ENCODE data around the gene SLC17A9.

Gene SLC17A9

GRCh38 chr20:62996596-62996982 lies 44.1 kb downstream of the SLC17A9 start:
- TF ChIP-seq CTCF (conservative IDR thresholded peaks at IDR 0.05), result no peak
- no peak for TF ChIP-seq ZFX (IDR thresholded peaks at IDR 0.05)
- no peak overlapping the region for H3K27ac ChIP-seq

- no peak overlapping the region for H3K27ac ChIP-seq
- TF ChIP-seq CTCF (conservative IDR thresholded peaks at IDR 0.05), result no peak
- no peak for TF ChIP-seq ZFX (IDR thresholded peaks at IDR 0.05)
These were observed 45.0 kb downstream of the SLC17A9 start for GRCh38 chr20:62997417-62998035.

- no peak for TF ChIP-seq ZFX (IDR thresholded peaks at IDR 0.05)
- TF ChIP-seq CTCF (conservative IDR thresholded peaks at IDR 0.05), result no peak
- H3K27ac ChIP-seq, result no peak overlapping the region
These were observed 45.9 kb downstream of the SLC17A9 start for GRCh38 chr20:62998449-62998848.

- H3K27ac ChIP-seq, result no peak overlapping the region
These were observed 47.1 kb downstream of the SLC17A9 start for GRCh38 chr20:62999580-62999979.

GRCh38 chr20:63000036-63000435 lies 47.5 kb downstream of the SLC17A9 start:
- TF ChIP-seq CTCF (conservative IDR thresholded peaks at IDR 0.05) (no peak), ZFX (IDR thresholded peaks at IDR 0.05) (no peak)
- H3K27ac ChIP-seq, result no peak overlapping the region

More at GRCh38 chr20:62999580-62999979, 47.1 kb downstream of the SLC17A9 start:
- TF ChIP-seq ZFX (IDR thresholded peaks at IDR 0.05) (no peak), CTCF (conservative IDR thresholded peaks at IDR 0.05) (no peak)

GRCh38 chr20:63000958-63001357 lies 48.4 kb downstream of the SLC17A9 start:
- TF ChIP-seq ZFX (IDR thresholded peaks at IDR 0.05) (no peak), CTCF (conservative IDR thresholded peaks at IDR 0.05) (no peak)
- H3K27ac ChIP-seq, result no peak overlapping the region

GRCh38 chr20:63002511-63002910 lies 50.0 kb downstream of the SLC17A9 start:
- TF ChIP-seq ZFX (IDR thresholded peaks at IDR 0.05) (no peak), CTCF (conservative IDR thresholded peaks at IDR 0.05) (no peak)
- H3K27ac ChIP-seq, result no peak overlapping the region

Measured in C4-2B (cell line).